ENCODE data around the gene MKRN2OS.

MKRN2OS gene, protein sequence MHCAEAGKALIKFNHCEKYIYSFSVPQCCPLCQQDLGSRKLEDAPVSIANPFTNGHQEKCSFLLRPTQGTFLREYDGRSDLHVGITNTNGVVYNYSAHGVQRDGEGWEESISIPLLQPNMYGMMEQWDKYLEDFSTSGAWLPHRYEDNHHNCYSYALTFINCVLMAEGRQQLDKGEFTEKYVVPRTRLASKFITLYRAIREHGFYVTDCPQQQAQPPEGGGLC

DNA sequence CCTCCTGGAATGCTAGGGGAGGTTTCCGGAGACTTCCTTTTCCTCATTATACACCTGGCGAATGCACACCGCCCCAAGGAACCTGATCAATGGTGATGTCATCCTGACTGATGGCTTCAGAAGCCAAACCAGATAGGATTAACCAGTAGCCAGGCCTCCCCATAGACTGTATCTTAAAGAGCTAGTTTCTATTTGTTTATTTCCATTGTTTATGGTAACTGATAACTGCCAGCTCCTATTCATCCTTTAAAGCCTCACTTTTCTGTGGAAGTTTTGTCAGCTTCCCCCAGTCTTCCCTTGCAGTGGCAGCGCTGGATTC is at the start of gene MKRN2OS:
TSS of gene MKRN2OS (minus strand) at position 27 of the 319 bp plus-strand sequence. CDS start 35 bp downstream, outside the sequence.
- ChIA-PET CTCF (interaction anchor here (0.7 to 3.2 kb wide), 2 partner anchors 9 to 14 kb away, joined by 3 to 11 read pairs; no protein-coding TSS in a partner anchor), POLR2A (no interaction called here)
- TF ChIP-seq, protein P1, sequence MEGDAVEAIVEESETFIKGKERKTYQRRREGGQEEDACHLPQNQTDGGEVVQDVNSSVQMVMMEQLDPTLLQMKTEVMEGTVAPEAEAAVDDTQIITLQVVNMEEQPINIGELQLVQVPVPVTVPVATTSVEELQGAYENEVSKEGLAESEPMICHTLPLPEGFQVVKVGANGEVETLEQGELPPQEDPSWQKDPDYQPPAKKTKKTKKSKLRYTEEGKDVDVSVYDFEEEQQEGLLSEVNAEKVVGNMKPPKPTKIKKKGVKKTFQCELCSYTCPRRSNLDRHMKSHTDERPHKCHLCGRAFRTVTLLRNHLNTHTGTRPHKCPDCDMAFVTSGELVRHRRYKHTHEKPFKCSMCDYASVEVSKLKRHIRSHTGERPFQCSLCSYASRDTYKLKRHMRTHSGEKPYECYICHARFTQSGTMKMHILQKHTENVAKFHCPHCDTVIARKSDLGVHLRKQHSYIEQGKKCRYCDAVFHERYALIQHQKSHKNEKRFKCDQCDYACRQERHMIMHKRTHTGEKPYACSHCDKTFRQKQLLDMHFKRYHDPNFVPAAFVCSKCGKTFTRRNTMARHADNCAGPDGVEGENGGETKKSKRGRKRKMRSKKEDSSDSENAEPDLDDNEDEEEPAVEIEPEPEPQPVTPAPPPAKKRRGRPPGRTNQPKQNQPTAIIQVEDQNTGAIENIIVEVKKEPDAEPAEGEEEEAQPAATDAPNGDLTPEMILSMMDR (IDR thresholded peaks at IDR 0.05; ENCODE audit: control extremely low read depth, extremely low read depth, low read depth, missing control alignments): no peak
- DNase-seq (ENCODE audit: extremely low spot score): no peak

DNA sequence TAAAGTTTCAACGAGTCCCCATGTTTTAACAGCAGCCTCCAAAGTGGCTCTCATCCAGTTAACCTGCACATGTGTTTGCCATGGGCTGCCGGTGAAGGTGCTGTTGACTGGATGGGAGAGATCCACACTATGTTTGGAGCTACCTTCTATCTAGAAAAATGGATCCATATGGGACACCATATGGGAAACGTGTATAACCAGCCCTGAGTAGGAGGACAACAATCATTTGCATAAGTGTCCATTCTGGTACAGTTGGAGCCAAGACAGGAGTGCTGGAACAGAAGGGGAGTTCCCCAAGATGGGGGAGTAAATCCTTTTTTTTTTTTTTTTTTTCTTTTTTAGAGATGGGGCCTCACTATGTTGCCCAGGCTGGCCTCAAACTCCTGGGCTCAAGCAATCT is 48.2 kb upstream of the MKRN2OS start:
- ChIA-PET POLR2A (no interaction called here), CTCF (no interaction called here)
- TF ChIP-seq, protein P1 (IDR thresholded peaks at IDR 0.05; ENCODE audit: control extremely low read depth, extremely low read depth, low read depth, missing control alignments): no peak
- DNase-seq (ENCODE audit: extremely low spot score): no peak

DNA sequence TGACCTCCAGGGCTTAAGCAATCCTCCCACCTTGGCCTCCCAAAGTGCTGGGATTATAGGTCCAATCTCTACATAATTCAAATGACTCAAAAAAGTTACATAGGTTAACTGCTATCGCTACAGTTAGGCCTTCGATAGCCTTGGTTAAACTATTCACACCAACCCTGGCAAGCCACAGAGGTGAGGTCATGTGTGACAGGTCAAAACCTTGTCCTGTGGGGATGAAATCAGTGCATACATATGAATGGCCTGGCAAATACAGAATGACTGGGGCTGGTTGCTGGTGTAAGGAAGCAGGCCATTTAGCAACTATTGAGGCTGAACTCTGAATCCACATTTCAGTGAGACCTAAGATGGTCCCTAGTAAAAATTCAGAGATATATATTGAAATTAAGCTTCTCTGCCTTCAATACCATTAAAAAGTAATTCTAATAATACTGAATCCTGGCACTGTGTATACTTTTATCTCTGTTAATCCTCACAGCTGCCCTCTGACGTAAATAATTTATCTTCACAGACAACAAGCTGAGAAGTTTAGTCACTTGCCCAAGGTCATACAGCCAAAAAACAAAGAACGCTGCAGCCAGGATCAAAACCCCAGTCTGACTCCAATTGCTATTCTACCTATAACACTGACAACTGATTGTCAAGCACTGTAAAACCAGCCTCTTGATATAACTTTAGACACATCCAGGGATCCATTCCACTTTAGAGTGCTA is 46.9 kb upstream of the MKRN2OS start:
- CTCF ChIA-PET: no interaction called here
- TF ChIP-seq, protein P1 (IDR thresholded peaks at IDR 0.05; ENCODE audit: control extremely low read depth, extremely low read depth, low read depth, missing control alignments): no peak
- DNase-seq (ENCODE audit: extremely low spot score): no peak
- POLR2A ChIA-PET: no interaction called here

DNA sequence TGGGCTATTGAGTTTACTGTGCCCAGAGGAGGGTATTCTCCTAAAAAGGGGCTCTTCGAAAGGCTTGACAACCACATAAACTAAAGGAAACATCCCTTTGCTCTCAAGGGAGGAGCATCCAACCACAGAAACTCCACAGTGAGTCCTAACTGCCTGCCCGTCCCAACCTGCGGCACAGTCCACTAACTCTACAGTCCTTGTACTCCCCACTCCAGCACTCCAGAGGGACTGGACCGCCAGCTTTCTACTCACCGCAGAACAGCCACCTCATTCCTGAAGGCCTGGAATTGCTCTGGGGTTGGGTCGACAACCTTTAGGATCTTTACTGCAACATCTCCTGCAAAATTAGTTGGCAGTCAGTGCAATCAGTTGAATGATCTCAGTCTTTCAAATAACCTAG is 46.2 kb upstream of the MKRN2OS start:
- no peak for DNase-seq (ENCODE audit: extremely low spot score)
- ChIA-PET CTCF (interaction anchor here (2.3 kb wide), 1 partner anchor 14 kb away, joined by 6 read pairs; no protein-coding TSS in a partner anchor), POLR2A (no interaction called here)
- TF ChIP-seq, protein P1 (IDR thresholded peaks at IDR 0.05; ENCODE audit: control extremely low read depth, extremely low read depth, low read depth, missing control alignments): no peak

DNA sequence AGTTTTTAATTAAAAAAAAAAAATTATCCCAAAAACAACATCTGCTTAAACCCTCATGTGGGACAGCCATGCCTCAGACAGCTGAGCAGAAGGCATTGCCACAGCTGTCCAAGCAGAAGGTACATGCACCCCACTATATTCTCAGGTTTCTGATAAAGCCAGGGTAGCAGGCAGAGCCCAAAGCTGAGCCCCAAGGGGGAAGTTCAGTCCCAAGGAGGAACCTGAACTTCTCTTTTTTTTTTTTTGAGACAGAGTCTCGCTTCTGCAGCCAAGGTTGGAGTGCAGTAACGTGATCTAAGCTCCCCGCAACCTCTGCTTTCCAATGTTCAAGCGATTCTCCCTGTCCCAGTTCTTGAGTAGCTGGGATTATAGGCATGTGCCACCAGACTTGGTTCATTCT is 44.8 kb upstream of the MKRN2OS start:
- ChIA-PET CTCF (interaction anchor here (2.3 kb wide), 1 partner anchor 16 kb away, joined by 6 read pairs; no protein-coding TSS in a partner anchor), POLR2A (no interaction called here)
- no peak for DNase-seq (ENCODE audit: extremely low spot score)
- TF ChIP-seq, protein P1 (IDR thresholded peaks at IDR 0.05; ENCODE audit: control extremely low read depth, extremely low read depth, low read depth, missing control alignments): no peak

DNA sequence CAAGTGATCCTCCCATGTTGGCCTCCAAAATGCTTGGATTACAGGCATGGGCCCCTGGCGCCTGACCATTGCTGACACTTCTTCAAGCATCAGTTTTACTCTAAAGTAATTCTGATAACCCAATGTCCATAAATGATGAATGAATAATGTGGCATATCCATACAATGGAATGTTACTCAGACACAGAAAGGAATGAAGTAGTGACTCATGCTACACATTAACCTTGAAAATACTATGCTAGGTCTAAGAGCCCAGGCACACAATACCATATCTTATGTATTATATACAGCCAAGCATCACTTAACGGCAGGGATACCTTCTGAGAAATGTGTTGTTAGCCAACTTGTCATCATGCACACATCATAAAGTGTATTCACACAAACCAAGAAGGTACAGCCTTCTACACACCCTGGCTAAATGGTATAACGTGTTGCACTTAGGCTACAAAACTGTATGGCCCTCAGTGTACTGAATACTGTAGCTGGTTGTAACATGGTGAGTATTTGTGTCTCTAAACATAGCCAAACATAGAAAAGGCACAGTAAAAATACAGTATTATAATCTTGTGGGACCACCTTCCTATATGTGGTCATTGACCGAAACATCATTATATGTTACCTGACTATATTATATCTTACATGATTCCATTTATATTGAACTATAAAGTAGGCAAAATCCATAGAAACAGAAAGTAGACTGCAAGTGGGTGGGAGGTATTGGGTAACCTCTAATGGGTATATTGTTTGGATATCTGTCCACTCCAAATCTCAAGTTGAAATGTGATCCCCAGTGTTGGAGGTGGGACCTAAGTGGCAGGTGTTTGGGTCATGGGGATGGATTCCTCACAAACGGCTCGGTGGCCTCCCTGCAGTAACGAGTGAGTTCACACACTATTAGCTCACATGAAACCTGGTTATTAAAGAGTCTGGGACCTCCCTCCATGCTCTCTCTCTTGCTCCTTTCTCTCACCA is 43.0 kb upstream of the MKRN2OS start:
- DNase-seq (ENCODE audit: extremely low spot score): no peak
- ChIA-PET POLR2A (no interaction called here), CTCF (interaction anchor here (1.1 kb wide), 1 partner anchor 407 kb away, joined by 3 read pairs; no protein-coding TSS in a partner anchor)
- TF ChIP-seq, protein P1 (IDR thresholded peaks at IDR 0.05; ENCODE audit: control extremely low read depth, extremely low read depth, low read depth, missing control alignments): no peak
